Measurements from ENCODE around the gene OPA3.

- no peak for TF ChIP-seq CTCF (conservative IDR thresholded peaks at IDR 0.05; ENCODE audit: low read depth in 2 of 2)
- TF ChIP-seq EZH2 (IDR thresholded peaks at IDR 0.05; ENCODE audit: low read depth, unreplicated experiment): no peak
- TF ChIP-seq REST (IDR thresholded peaks at IDR 0.05; ENCODE audit: unreplicated experiment): no peak
- TF ChIP-seq ETS1 (IDR thresholded peaks at IDR 0.05): no peak
- TF ChIP-seq EZH2phosphoT487 (IDR thresholded peaks at IDR 0.05; ENCODE audit: unreplicated experiment): no peak
- no peak for TF ChIP-seq ZNF331 (CRISPR knock-in tag; IDR thresholded peaks at IDR 0.05; ENCODE audit: low read depth)
- no peak for TF ChIP-seq NANOG (IDR thresholded peaks at IDR 0.05; ENCODE audit: borderline replicate concordance)
- no peak for TF ChIP-seq POLR2AphosphoS5 (IDR thresholded peaks at IDR 0.05; ENCODE audit: low read depth)
- no peak for TF ChIP-seq JUNB (IDR thresholded peaks at IDR 0.05; ENCODE audit: unreplicated experiment)
- no peak for TF ChIP-seq CREB1 (CRISPR knock-in tag; IDR thresholded peaks at IDR 0.05; ENCODE audit: low read depth)
- no peak for TF ChIP-seq STAT1 (IDR thresholded peaks at IDR 0.05; ENCODE audit: unreplicated experiment)
These were observed 89.4 kb downstream of the OPA3 start for GRCh38 chr19:45495178-45495577.

Measured in GM23338 (cell line).